ENCODE results near the gene HMX3.

DNA sequence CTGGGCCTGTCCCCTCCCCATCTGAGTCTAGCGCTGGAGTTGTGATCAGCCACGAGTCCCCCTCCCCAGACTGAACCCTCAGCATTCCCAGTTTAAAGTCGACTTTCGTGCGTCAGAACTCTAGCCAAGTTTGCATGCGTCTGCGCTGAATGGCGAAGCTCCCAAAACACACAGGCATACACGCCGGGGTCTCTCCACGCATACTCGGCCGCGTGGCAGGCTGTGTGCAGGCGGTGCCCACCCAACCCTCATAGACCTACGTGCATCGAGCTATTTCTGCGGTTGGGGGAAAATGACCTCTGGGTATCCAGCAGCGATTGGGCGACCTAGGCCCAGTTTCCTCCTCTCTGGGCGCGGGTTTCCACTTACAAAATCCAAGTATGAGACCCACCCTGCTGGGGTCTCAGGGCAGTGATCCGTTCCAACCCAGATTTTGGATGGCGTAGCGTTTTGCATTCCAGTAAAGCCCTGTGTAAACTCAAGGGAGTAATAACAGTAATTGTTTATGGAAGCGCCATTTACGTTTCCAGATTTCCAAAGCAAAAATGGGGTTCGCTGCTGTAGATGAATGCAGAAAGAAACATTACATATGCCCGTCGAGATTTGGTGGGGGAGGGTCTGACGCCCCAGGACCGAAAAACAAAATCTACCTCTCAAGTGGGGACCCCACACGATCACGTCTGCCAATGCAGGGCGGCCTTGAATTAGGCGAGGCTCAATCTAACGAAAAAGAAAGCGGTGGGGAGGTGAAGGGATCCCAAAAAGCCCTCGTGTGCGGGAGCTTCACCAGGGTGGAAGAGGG lies 2.0 kb upstream of the HMX3 start:
- TF ChIP-seq EZH2 (optimal IDR thresholded peaks at IDR 0.05; ENCODE audit: low read depth, low read length): no peak
- TF ChIP-seq, protein P1, sequence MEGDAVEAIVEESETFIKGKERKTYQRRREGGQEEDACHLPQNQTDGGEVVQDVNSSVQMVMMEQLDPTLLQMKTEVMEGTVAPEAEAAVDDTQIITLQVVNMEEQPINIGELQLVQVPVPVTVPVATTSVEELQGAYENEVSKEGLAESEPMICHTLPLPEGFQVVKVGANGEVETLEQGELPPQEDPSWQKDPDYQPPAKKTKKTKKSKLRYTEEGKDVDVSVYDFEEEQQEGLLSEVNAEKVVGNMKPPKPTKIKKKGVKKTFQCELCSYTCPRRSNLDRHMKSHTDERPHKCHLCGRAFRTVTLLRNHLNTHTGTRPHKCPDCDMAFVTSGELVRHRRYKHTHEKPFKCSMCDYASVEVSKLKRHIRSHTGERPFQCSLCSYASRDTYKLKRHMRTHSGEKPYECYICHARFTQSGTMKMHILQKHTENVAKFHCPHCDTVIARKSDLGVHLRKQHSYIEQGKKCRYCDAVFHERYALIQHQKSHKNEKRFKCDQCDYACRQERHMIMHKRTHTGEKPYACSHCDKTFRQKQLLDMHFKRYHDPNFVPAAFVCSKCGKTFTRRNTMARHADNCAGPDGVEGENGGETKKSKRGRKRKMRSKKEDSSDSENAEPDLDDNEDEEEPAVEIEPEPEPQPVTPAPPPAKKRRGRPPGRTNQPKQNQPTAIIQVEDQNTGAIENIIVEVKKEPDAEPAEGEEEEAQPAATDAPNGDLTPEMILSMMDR (IDR thresholded peaks at IDR 0.05; ENCODE audit: low read length): no peak

Measured in MM.1S (cell line).